Small intestine (tissue), 7 donors: ENCODE data around the gene SLC35D3. TPM values are rescaled to one million over a fixed set of nuclear protein-coding genes. Genes with fewer than 3 reads are reported as not detected.
"Not testable (repeated sequence)": the region's sequence is repeated elsewhere in the genome, so short reads cannot be mapped to it uniquely, and the experiment has no call there.

Experiments
- DNase-seq, 2 donors: peaks; one replicate each; pipeline versions ENCODE4 v3.0.0 to v3.0.0-alpha.2; 2013
- FAIRE-seq: peaks from 2 replicates; lab custom pipeline; 2012; peaks lifted over from hg19 to GRCh38; lab: Jason Lieb, UNC
- H3K27ac ChIP-seq, 3 donors: one replicate each; pipeline ENCODE4 v1.5.1; 2013; ENCODE audit warnings: low read length in 2 of 3, mild to moderate bottlenecking in 2 of 3, control low read depth in 1 of 3, inconsistent platforms in 1 of 3, low read depth in 1 of 3, moderate library complexity in 1 of 3
- H3K27me3 ChIP-seq, 3 donors: one replicate each; pipeline ENCODE4 v1.6.1; 2013; ENCODE audit warnings: low read length in 3 of 3, inconsistent platforms in 1 of 3; ENCODE audit not compliant: control insufficient read depth in 3 of 3, insufficient read depth in 3 of 3
- H3K36me3 ChIP-seq, 3 donors: one replicate each; pipeline ENCODE4 v1.6.1; 2013; ENCODE audit warnings: low read length in 3 of 3, inconsistent platforms in 1 of 3, low read depth in 1 of 3, mild to moderate bottlenecking in 1 of 3, moderate library complexity in 1 of 3; ENCODE audit not compliant: control insufficient read depth in 3 of 3, insufficient read depth in 2 of 3
- H3K4me1 ChIP-seq, 3 donors: one replicate each; pipeline ENCODE4 v1.6.1; 2013; ENCODE audit warnings: low read length in 2 of 3, inconsistent platforms in 1 of 3, low read depth in 1 of 3, mild to moderate bottlenecking in 1 of 3, moderate library complexity in 1 of 3; ENCODE audit not compliant: control insufficient read depth in 3 of 3, insufficient read depth in 2 of 3
- H3K4me3 ChIP-seq, 3 donors: one replicate each; pipeline ENCODE4 v1.5.1; 2013; ENCODE audit warnings: low read length in 3 of 3, control low read depth in 1 of 3, inconsistent platforms in 1 of 3, low read depth in 1 of 3, mild to moderate bottlenecking in 1 of 3, moderate library complexity in 1 of 3
- H3K9me3 ChIP-seq, 2 donors: one replicate each; pipeline ENCODE4 v1.6.1; 2013; ENCODE audit warnings: low read depth in 1 of 2, low read length in 1 of 2; ENCODE audit not compliant: control insufficient read depth in 2 of 2, insufficient read depth in 1 of 2
- WGBS, 3 donors: extraction: QIAGEN DNeasy Blood & Tissue Kit; methylation state at CpG; one replicate each; pipeline ENCODE4 v1.1.7; 2013; 5-methylcytosine and 5-hydroxymethylcytosine counted together
- polyA plus RNA-seq, 4 donors: library from polyadenylated mRNA; stranded (reverse) in 3 of 4; unstranded in 1 of 4; fragments of 200-250 nt in 3 of 4; fragments of 120-200 nt in 1 of 4; gene quantifications; one replicate each; pipeline versions ENCODE4 v1.2.1 to v1.2.3, GENCODE V29; 2013
- donor health status: healthy with polysubstance abuse.
- donor health status: control.
- donor health status: control.
- donor health status: Bipolar disorder and iron deficiency.
- donor health status: healthy.

SLC35D3 gene
- polyA plus RNA-seq, 4 donors = 0.04 to 0.81 TPM; not detected in 2

GRCh38 chr6:136973781-136974180, 51.7 kb downstream of the SLC35D3 start:
- FAIRE-seq, H3K27me3 ChIP-seq, H3K9me3 ChIP-seq, H3K4me3 ChIP-seq, DNase-seq, H3K36me3 ChIP-seq, H3K4me1 ChIP-seq, H3K27ac ChIP-seq: not testable (repeated sequence)
- 83 to 87% (median 85%) methylated on average over 8 of the region's 8 CpGs for WGBS, 3 donors

Other genes starting within 250 kb of the SLC35D3 start
- 1 to 10 TPM; 5.4 to 9.5 (median 7.0) TPM for gene MAP3K5, start 129.8 kb upstream of the SLC35D3 start, polyA plus RNA-seq
- gene PEX7, start 99.7 kb upstream of the SLC35D3 start, polyA plus RNA-seq = 10 to 100 TPM in 1 of 4 donors, 1 to 10 TPM in 3; 5.4 to 17.4 (median 8.2) TPM
- gene IL20RA, start 122.7 kb downstream of the SLC35D3 start, polyA plus RNA-seq = 1 to 10 TPM in 3 of 4 donors, under 1 TPM in 1; 0.81 to 3.0 (median 1.4) TPM